Pancreas (tissue), 10 donors: ENCODE results near the gene FBXO3. TPM values are rescaled to one million over a fixed set of nuclear protein-coding genes. Genes with fewer than 3 reads are reported as not detected.
"Not testable (repeated sequence)": the region's sequence is repeated elsewhere in the genome, so short reads cannot be mapped to it uniquely, and the experiment has no call there.

Experiments used
- ATAC-seq, 4 donors: fragments of 200-7000 bp; cut with Tn5 transposase; one replicate each; pipeline versions ENCODE4 v1.8.0 to v1.9.1; 2020; ENCODE audit warnings: mild to moderate bottlenecking in 4 of 4, moderate library complexity in 4 of 4
- DNase-seq, 6 donors: peaks; one replicate each; pipeline ENCODE4 v3.0.0-alpha.2; 2020
- FAIRE-seq: peaks from 2 replicates; lab custom pipeline; 2012; peaks lifted over from hg19 to GRCh38; lab: Jason Lieb, UNC
- H3K27ac ChIP-seq, 4 donors: fragments of 200-600 bp; sonication (generic); 1 replicate in 3 of 4; 2 replicates in 1 of 4; pipeline versions ENCODE4 v1.5.0 to v1.8.0; 2020
- H3K27me3 ChIP-seq, 4 donors: fragments of 200-600 bp; one replicate each; pipeline ENCODE4 v1.8.0; 2021
- H3K36me3 ChIP-seq, 3 donors: fragments of 200-600 bp; sonication (generic) in 1 of 3; one replicate each; pipeline versions ENCODE4 v1.5.0 to v1.8.0; 2020 to 2021
- H3K4me1 ChIP-seq, 3 donors: fragments of 200-600 bp; one replicate each; pipeline ENCODE4 v1.8.0; 2021
- H3K4me3 ChIP-seq, 4 donors: fragments of 200-600 bp; sonication (generic) in 2 of 4; one replicate each; pipeline versions ENCODE4 v1.5.0 to v1.8.0; 2020 to 2021
- H3K9me3 ChIP-seq, 4 donors: fragments of 200-600 bp; one replicate each; pipeline ENCODE4 v1.8.0; 2021
- CTCF ChIP-seq, 4 donors: fragments of 200-600 bp; sonication (generic) in 3 of 4; IDR thresholded peaks; one replicate each; pipeline versions ENCODE4 v1.5.0 to v1.8.0; 2021; ENCODE audit warnings: antibody characterized with exemption in 4 of 4
- WGBS, 2 donors: extraction: QIAGEN DNeasy Blood & Tissue Kit; methylation state at CpG; one replicate each; pipeline ENCODE4 v1.1.7; 2013; 5-methylcytosine and 5-hydroxymethylcytosine counted together
- intact Hi-C, 3 donors: fragments of 100-400 bp; cut with DNase I; formaldehyde crosslinking; loops; one replicate each; pipeline versions ENCODE4 v1.11.1 to v1.14.2; 2022
- polyA plus RNA-seq, 2 donors: library from polyadenylated mRNA; stranded (reverse); fragments of 200-250 nt; gene quantifications; one replicate each; pipeline ENCODE4 v1.2.3, GENCODE V29; 2013
- total RNA-seq, 6 donors: library from RNA; stranded (reverse); fragmentation: NEBNext Ultra II Directional in 4 of 6; extraction: Animal tissue kit (Norgen Biotek cat#: 25700) in 4 of 6; gene quantifications; one replicate each; pipeline versions ENCODE4 v1.2.1 to v1.2.4, GENCODE V29; 2021 to 2023
- donor health status: healthy with polysubstance abuse.
- donor health status: DM: no; HTN: no; CAD: no; lungs with moderate emphysema.
- donor health status: DM: no; HTN: no; CAD: no.
- donor health status: control.
- donor health status: control.
- donor health status: Bipolar disorder and iron deficiency.
- donor health status: DM: yes; HTN: yes; CAD: no.
- donor health status: DM: no; HTN: no; CAD: no.
- donor health status: DM: no; HTN: no; CAD: no.
- donor health status: DM: yes; HTN: yes; CAD: no.

FBXO3 gene
- total RNA-seq (10 to 100 TPM; 12.2 to 24.7 (median 16.4) TPM), polyA plus RNA-seq (10 to 100 TPM; 13.3 to 26.6 TPM)

GRCh38 chr11:33773987-33774735 is at the start of gene FBXO3:
TSS of gene FBXO3 (minus strand) at chr11:33774520. CDS start at chr11:33774497, 23 bp downstream.
- intact Hi-C loops = no loop called here
- Histone ChIP-seq H3K9me3 (no peaks in the 10 kb centered on the region), H3K36me3 (peaks cover 0 to 4% (median 0%) of the 10 kb centered on the region in 3 donors), H3K4me3 (peak within 1 kb of the TSS; percentile 81 to 99 (median 94)), H3K27me3 (no peaks in the 10 kb centered on the region), H3K4me1 (peaks cover 9 to 33% (median 18%) of the 10 kb centered on the region in 3 donors), H3K27ac (peak within 1 kb of the TSS; percentile 55 to 81 (median 68))
- ATAC-seq = peak; percentile 95 to 97 (median 96)
- FAIRE-seq = no peak
- DNase-seq = peak; percentile 88 to 95 (median 91)
- TF ChIP-seq CTCF (IDR thresholded peaks at IDR 0.05) = no peak
- 0 to 1% methylated on average over 42 to 64 of the region's 64 CpGs for WGBS, 2 donors

- not testable (repeated sequence) for H3K4me3 ChIP-seq, ATAC-seq, H3K27ac ChIP-seq, H3K27me3 ChIP-seq, DNase-seq, H3K9me3 ChIP-seq, H3K36me3 ChIP-seq, FAIRE-seq, H3K4me1 ChIP-seq
- intact Hi-C loops = loop anchor here in 1 of 3 donors (10.0 kb wide), 1 partner anchor 458 kb away; no protein-coding TSS in a partner anchor
- WGBS, 2 donors = 33 to 54% methylated on average over 3 of the region's 3 CpGs
These were observed 48.7 kb upstream of the FBXO3 start for GRCh38 chr11:33822981-33823380.

GRCh38 chr11:33819278-33820035 is 45.1 kb upstream of the FBXO3 start:
- H3K9me3 ChIP-seq = no peaks in the 10 kb centered on the region
- DNase-seq = no peak
- no peak overlapping the region for H3K4me3 ChIP-seq
- WGBS, 2 donors = 43 to 45% methylated on average over 16 of the region's 16 CpGs
- intact Hi-C loops = loop anchor here in 1 of 3 donors (10.0 kb wide), 1 partner anchor 455 kb away; no protein-coding TSS in a partner anchor
- no peak for ATAC-seq
- FAIRE-seq = no peak
- H3K27me3 ChIP-seq = peaks cover 0 to 8% (median 0%) of the 10 kb centered on the region in 4 donors
- no peaks in the 10 kb centered on the region for H3K4me1 ChIP-seq
- H3K36me3 ChIP-seq = no peaks in the 10 kb centered on the region
- no peak overlapping the region for H3K27ac ChIP-seq
- no peak for TF ChIP-seq CTCF (IDR thresholded peaks at IDR 0.05)

- DNase-seq (peak; percentile 57 to 95 (median 80)), ATAC-seq (peak; percentile 60 to 96 (median 92)), FAIRE-seq (no peak)
- Histone ChIP-seq H3K4me3 (no peak overlapping the region), H3K27me3 (no peaks in the 10 kb centered on the region), H3K36me3 (no peaks in the 10 kb centered on the region), H3K9me3 (no peaks in the 10 kb centered on the region), H3K27ac (no peak overlapping the region), H3K4me1 (no peaks in the 10 kb centered on the region)
- 24 to 25% methylated on average over 12 of the region's 12 CpGs for WGBS, 2 donors
- peak; percentile 85 to 92 (median 88) for TF ChIP-seq CTCF (IDR thresholded peaks at IDR 0.05)
- intact Hi-C loops = no loop called here
These were observed 34.0 kb upstream of the FBXO3 start for GRCh38 chr11:33808228-33808828.

- Histone ChIP-seq H3K9me3 (no peaks in the 10 kb centered on the region), H3K4me1 (peaks cover 0 to 8% (median 5%) of the 10 kb centered on the region in 3 donors), H3K4me3 (no peak overlapping the region), H3K27ac (no peak overlapping the region), H3K36me3 (no peaks in the 10 kb centered on the region), H3K27me3 (peaks cover 0 to 7% (median 0%) of the 10 kb centered on the region in 4 donors)
- intact Hi-C loops = no loop called here
- DNase-seq (no peak), FAIRE-seq (no peak), ATAC-seq (no peak)
- no peak for TF ChIP-seq CTCF (IDR thresholded peaks at IDR 0.05)
- WGBS, 2 donors = 62 to 67% methylated on average over 2 of the region's 2 CpGs
These were observed 30.2 kb upstream of the FBXO3 start for GRCh38 chr11:33804471-33804870.
